Endothelial cell (in vitro differentiated cells): ENCODE data around the gene PTPRE. TPM values are rescaled to one million over a fixed set of nuclear protein-coding genes. Genes with fewer than 3 reads are reported as not detected.

Experiments used
- DNase-seq: peaks from one replicate; pipeline ENCODE4 v3.0.0; 2021; ENCODE audit warnings: low spot score
- H3K27ac Mint-ChIP-seq: one replicate; pipeline ENCODE4 v1.8.0; 2021; ENCODE audit warnings: mixed read lengths, inconsistent platforms; ENCODE audit not compliant: unreplicated experiment
- H3K27me3 Mint-ChIP-seq: one replicate; pipeline ENCODE4 v1.8.0; 2021; ENCODE audit warnings: mild to moderate bottlenecking, moderate library complexity, mixed read lengths, inconsistent platforms; ENCODE audit not compliant: unreplicated experiment
- H3K36me3 Mint-ChIP-seq: one replicate; pipeline ENCODE4 v1.8.0; 2021; ENCODE audit warnings: mild to moderate bottlenecking, low read depth, mixed read lengths, inconsistent platforms; ENCODE audit not compliant: unreplicated experiment
- H3K4me1 Mint-ChIP-seq: one replicate; pipeline ENCODE4 v1.8.0; 2021; ENCODE audit warnings: mild to moderate bottlenecking, mixed read lengths, inconsistent platforms; ENCODE audit not compliant: unreplicated experiment
- H3K4me3 Mint-ChIP-seq: one replicate; pipeline ENCODE4 v1.8.0; 2021; ENCODE audit warnings: mild to moderate bottlenecking, mixed read lengths, inconsistent platforms; ENCODE audit not compliant: unreplicated experiment
- H3K9me3 Mint-ChIP-seq: one replicate; pipeline ENCODE4 v1.8.0; 2021; ENCODE audit warnings: mixed read lengths, inconsistent platforms; ENCODE audit not compliant: unreplicated experiment
- CTCF ChIP-seq: fragments of 200-600 bp; sonication (generic); IDR thresholded peaks from one replicate; pipeline ENCODE4 v1.5.0; 2021; ENCODE audit warnings: antibody characterized with exemption; ENCODE audit not compliant: unreplicated experiment
- total RNA-seq: library from RNA; stranded (reverse); fragmentation: NEBNext Ultra II Directional; extraction: Animal tissue kit (Norgen Biotek cat#: 25700); gene quantifications from one replicate; pipeline ENCODE4 v1.2.1, GENCODE V29; 2021; ENCODE audit not compliant: unreplicated experiment

Gene PTPRE
- total RNA-seq, 1 donor from 2014 or later, result 117 TPM

GRCh38 chr10:127933271-127933670 lies 26.4 kb downstream of the PTPRE start:
- TF ChIP-seq CTCF, result no peak
- peaks cover 3% of the 10 kb centered on the region for H3K27me3 Mint-ChIP-seq

GRCh38 chr10:127934383-127934782 lies 27.5 kb downstream of the PTPRE start:
- Mint-ChIP-seq H3K9me3 (no peaks in the 10 kb centered on the region), H3K36me3 (peaks cover 20% of the 10 kb centered on the region), H3K27ac (no peak overlapping the region), H3K4me3 (no peak overlapping the region), H3K4me1 (peaks cover 8% of the 10 kb centered on the region), H3K27me3 (peaks cover 6% of the 10 kb centered on the region)
- TF ChIP-seq CTCF, result no peak
- no peak for DNase-seq

More at GRCh38 chr10:127933271-127933670, 26.4 kb downstream of the PTPRE start:
- DNase-seq, result no peak
- H3K36me3 Mint-ChIP-seq, result peaks cover 17% of the 10 kb centered on the region
- H3K9me3 Mint-ChIP-seq, result no peaks in the 10 kb centered on the region
- no peak overlapping the region for H3K27ac Mint-ChIP-seq
- H3K4me3 Mint-ChIP-seq, result no peak overlapping the region
- H3K4me1 Mint-ChIP-seq, result peaks cover 14% of the 10 kb centered on the region

GRCh38 chr10:127935071-127935561 lies 28.2 kb downstream of the PTPRE start:
- H3K4me3 Mint-ChIP-seq, result peak overlapping the region; percentile 47
- H3K27me3 Mint-ChIP-seq, result peaks cover 8% of the 10 kb centered on the region
- TF ChIP-seq CTCF, result no peak
- H3K36me3 Mint-ChIP-seq, result peaks cover 28% of the 10 kb centered on the region
- DNase-seq, result no peak
- peaks cover 15% of the 10 kb centered on the region for H3K4me1 Mint-ChIP-seq
- H3K9me3 Mint-ChIP-seq, result no peaks in the 10 kb centered on the region
- H3K27ac Mint-ChIP-seq, result no peak overlapping the region

- Mint-ChIP-seq H3K27me3 (peaks cover 8% of the 10 kb centered on the region), H3K27ac (no peak overlapping the region), H3K4me3 (no peak overlapping the region), H3K4me1 (peaks cover 24% of the 10 kb centered on the region), H3K36me3 (peaks cover 31% of the 10 kb centered on the region), H3K9me3 (no peaks in the 10 kb centered on the region)
- DNase-seq, result no peak
- no peak for TF ChIP-seq CTCF
Observed at GRCh38 chr10:127937069-127937468, 30.2 kb downstream of the PTPRE start.

- DNase-seq, result no peak
- H3K27ac Mint-ChIP-seq, result no peak overlapping the region
- no peak for TF ChIP-seq CTCF
Observed at GRCh38 chr10:127937915-127938463, 31.1 kb downstream of the PTPRE start.

More at GRCh38 chr10:127937915-127938463, 31.1 kb downstream of the PTPRE start:
- Mint-ChIP-seq H3K9me3 (no peaks in the 10 kb centered on the region), H3K4me1 (peaks cover 33% of the 10 kb centered on the region), H3K36me3 (peaks cover 35% of the 10 kb centered on the region), H3K27me3 (peaks cover 14% of the 10 kb centered on the region), H3K4me3 (no peak overlapping the region)
